K562 (cell line): ENCODE results near the gene SETDB1. TPM values are rescaled to one million over a fixed set of nuclear protein-coding genes. Genes with fewer than 3 reads are reported as not detected.

ENCODE experiments used
- ATAC-seq: fragments of 200-7000 bp; cut with Tn5 transposase; 3 replicates; pipeline ENCODE4 v1.9.1; 2020; ENCODE audit warnings: moderate library complexity
- BruUV-seq: library from RNA; stranded (reverse); fragments of 400-500 nt; replicated peaks from 2 replicates; lab custom pipeline; 2021; lab: Mats Ljungman, UMichigan
- CTCF ChIA-PET: fragments of 300-600 bp; formaldehyde crosslinking; extraction: SDS; loops from one replicate; lab custom pipeline; 2021; ENCODE audit warnings: low intra/inter-chr PET ratio; lab: Yijun Ruan, JAX
- POLR2A ChIA-PET: fragments of 300-600, 350-650 bp; sonication (Branson Sonifier 250); formaldehyde crosslinking; extraction: SDS; loops from one replicate; lab custom pipeline; 2021; ENCODE audit warnings: antibody characterized with exemption, inconsistent platforms; lab: Yijun Ruan, JAX
- DNase-seq, 4 experiments: peaks; one replicate each; pipeline versions ENCODE4 v3.0.0 to v3.0.0-alpha.2; 2011 to 2018; ENCODE audit warnings: low spot score in 3 of 4, mixed read lengths in 3 of 4; ENCODE audit errors: extremely low read depth in 1 of 4
- FAIRE-seq: peaks from 2 replicates; lab custom pipeline; 2011; peaks lifted over from hg19 to GRCh38; lab: Jason Lieb, UNC
- H2AFZ ChIP-seq: 2 replicates; pipeline ENCODE4 v1.6.0; 2011; ENCODE audit warnings: low read depth, low read length, control low read depth, inconsistent platforms
- H3K27ac ChIP-seq: fragments of 200-600 bp; 3 replicates; pipeline ENCODE4 v1.8.0; 2011; ENCODE audit warnings: low read depth, mild to moderate bottlenecking, control low read depth, inconsistent platforms, low read length, moderate library complexity, mixed read lengths; ENCODE audit errors: extremely low read depth
- H3K27me3 ChIP-seq, 2 experiments: fragments of 300-600 bp in 1 of 2; 2 replicates in 1 of 2; 3 replicates in 1 of 2; pipeline versions ENCODE4 v1.6.0 to v1.8.0; 2011; ENCODE audit warnings: inconsistent platforms in 2 of 2, low read length in 2 of 2, mild to moderate bottlenecking in 1 of 2, mixed read lengths in 1 of 2, moderate library complexity in 1 of 2; ENCODE audit not compliant: control insufficient read depth in 2 of 2, insufficient read depth in 2 of 2
- H3K36me3 ChIP-seq: fragments of 300-600 bp; 3 replicates; pipeline ENCODE4 v1.8.0; 2011; ENCODE audit warnings: mild to moderate bottlenecking, low read length, inconsistent platforms; ENCODE audit not compliant: control insufficient read depth, insufficient read depth
- H3K4me1 ChIP-seq, 2 experiments: fragments of 200-600 bp in 1 of 2; replicated peaks in 1 of 2; 2 replicates in 1 of 2; 3 replicates in 1 of 2; pipeline versions ENCODE4 v1.5.1 to v1.8.0; 2011; ENCODE audit warnings: inconsistent platforms in 2 of 2, low read length in 2 of 2, mild to moderate bottlenecking in 1 of 2, mixed read lengths in 1 of 2, moderate library complexity in 1 of 2; ENCODE audit not compliant: control insufficient read depth in 2 of 2, insufficient read depth in 2 of 2
- H3K4me2 ChIP-seq: 2 replicates; pipeline ENCODE4 v1.6.1; 2011; ENCODE audit warnings: low read length, control low read depth, inconsistent platforms, mixed read lengths; ENCODE audit not compliant: insufficient read depth
- H3K4me3 ChIP-seq: fragments of 200-600 bp; sonication (generic), shearing (Covaris generic); 2 replicates; pipeline ENCODE4 v1.5.1; 2016; ENCODE audit warnings: control low read depth, inconsistent platforms
- H3K79me2 ChIP-seq: fragments of 200-600 bp; 3 replicates; pipeline ENCODE4 v1.8.0; 2011; ENCODE audit warnings: low read length, inconsistent platforms; ENCODE audit not compliant: control insufficient read depth, insufficient read depth
- H3K9ac ChIP-seq, 2 experiments: 2 replicates each; pipeline versions ENCODE4 v1.6.0 to v1.6.1; 2011; ENCODE audit warnings: low read depth in 2 of 2, low read length in 2 of 2, control low read depth in 1 of 2, inconsistent platforms in 1 of 2, mild to moderate bottlenecking in 1 of 2, mixed read lengths in 1 of 2; ENCODE audit not compliant: insufficient read depth in 1 of 2
- H3K9me1 ChIP-seq: one replicate; pipeline ENCODE4 v1.6.0; 2011; ENCODE audit warnings: inconsistent platforms, mild to moderate bottlenecking, low read length, moderate library complexity; ENCODE audit not compliant: control insufficient read depth, insufficient read depth
- H3K9me3 ChIP-seq: replicated peaks from 2 replicates; pipeline ENCODE4 v1.5.1; 2011; ENCODE audit warnings: low read depth, low read length, inconsistent platforms; ENCODE audit not compliant: control insufficient read depth, insufficient read depth
- H4K20me1 ChIP-seq: replicated peaks from 2 replicates; pipeline ENCODE4 v1.6.1; 2011; ENCODE audit warnings: low read length, inconsistent platforms, mixed read lengths; ENCODE audit not compliant: control insufficient read depth, insufficient read depth
- NRF1 ChIP-seq, 2 experiments: fragments of 450-650 bp; IDR thresholded peaks in 1 of 2; conservative IDR thresholded peaks in 1 of 2; 2 replicates each; pipeline ENCODE4 v1.6.1; 2014; ENCODE audit warnings: mild to moderate bottlenecking in 2 of 2
- WGBS: fragments of 100-300 bp; shearing (Covaris generic); methylation state at CpG from one replicate; pipeline ENCODE4 v1.1.6; 2016; ENCODE audit warnings: low coverage, mixed read lengths; ENCODE audit not compliant: insufficient coverage; ENCODE audit errors: missing lambda C conversion rate; 5-methylcytosine and 5-hydroxymethylcytosine counted together
- in situ Hi-C: fragments of 300-500 bp; cut with MboI; formaldehyde crosslinking; loops from 4 replicates; pipeline ENCODE4 v1.15.0; 2018; ENCODE audit warnings: inconsistent platforms, mixed read lengths
- intact Hi-C: fragments of 100-400 bp; cut with micrococcal nuclease; formaldehyde crosslinking; loops from 2 replicates; pipeline ENCODE4 v1.14.2; 2022
- polyA plus RNA-seq, 8 experiments: library from polyadenylated mRNA; depleted of rRNA in 4 of 8; stranded (reverse) in 5 of 8; unstranded in 3 of 8; fragments of >200 nt; fragmentation: Nextera tagmentation in 2 of 8; fragmentation: Illumina TruSeq in 1 of 8; extraction: Ambion mirVana in 2 of 8; extraction: Trizol in 1 of 8; gene quantifications; 2 replicates each; pipeline versions ENCODE4 v1.2.1 to v1.2.3, GENCODE V29; 2011 to 2014; ENCODE audit warnings: inconsistent platforms in 1 of 8, missing spikeins in 1 of 8
- total RNA-seq, 7 experiments: library from RNA; depleted of rRNA in 6 of 7; stranded (reverse); fragments of >200 nt in 6 of 7; fragmentation: Illumina TruSeq in 2 of 7; extraction: Trizol in 2 of 7; gene quantifications; 2 replicates each; pipeline versions ENCODE4 v1.2.1 to v1.2.3, GENCODE V29; 2011 to 2021; ENCODE audit warnings: low replicate concordance in 1 of 7
- TF ChIP-seq, protein P1 (sequence below), 2 experiments: IDR thresholded peaks; 2 replicates each; pipeline ENCODE4 v1.6.1; 2011; ENCODE audit warnings: borderline replicate concordance in 1 of 2, control low read depth in 1 of 2, low read depth in 1 of 2, low read length in 1 of 2, mild to moderate bottlenecking in 1 of 2, mixed read lengths in 1 of 2, moderate library complexity in 1 of 2; ENCODE audit not compliant: insufficient read depth in 1 of 2, insufficient read length in 1 of 2, poor library complexity in 1 of 2, severe bottlenecking in 1 of 2; ENCODE audit errors: extremely low read depth in 1 of 2
- TF ChIP-seq, protein P2 (sequence below), 2 experiments: fragments of 450-650 bp in 1 of 2; sonication (generic) in 1 of 2; formaldehyde crosslinking in 1 of 2; IDR thresholded peaks in 1 of 2; conservative IDR thresholded peaks in 1 of 2; 2 replicates each; pipeline versions ENCODE4 v1.6.1 to v1.8.1; 2016 to 2023; ENCODE audit warnings: mild to moderate bottlenecking in 2 of 2, moderate library complexity in 2 of 2, inconsistent platforms in 1 of 2, missing genetic modification reagents in 1 of 2
- TF ChIP-seq, protein P3 (sequence below): sonication (generic); formaldehyde crosslinking; IDR thresholded peaks from 2 replicates; pipeline ENCODE4 v1.8.0; 2022; ENCODE audit warnings: missing genetic modification reagents, mild to moderate bottlenecking, moderate library complexity, borderline replicate concordance

Gene SETDB1
- total and polyA plus RNA-seq, 9 of the 15 experiments (the other 6 are each of a cell fraction or from before 2014, with no cell fraction given), result 21.5 to 64.4 (median 42.0) TPM

DNA sequence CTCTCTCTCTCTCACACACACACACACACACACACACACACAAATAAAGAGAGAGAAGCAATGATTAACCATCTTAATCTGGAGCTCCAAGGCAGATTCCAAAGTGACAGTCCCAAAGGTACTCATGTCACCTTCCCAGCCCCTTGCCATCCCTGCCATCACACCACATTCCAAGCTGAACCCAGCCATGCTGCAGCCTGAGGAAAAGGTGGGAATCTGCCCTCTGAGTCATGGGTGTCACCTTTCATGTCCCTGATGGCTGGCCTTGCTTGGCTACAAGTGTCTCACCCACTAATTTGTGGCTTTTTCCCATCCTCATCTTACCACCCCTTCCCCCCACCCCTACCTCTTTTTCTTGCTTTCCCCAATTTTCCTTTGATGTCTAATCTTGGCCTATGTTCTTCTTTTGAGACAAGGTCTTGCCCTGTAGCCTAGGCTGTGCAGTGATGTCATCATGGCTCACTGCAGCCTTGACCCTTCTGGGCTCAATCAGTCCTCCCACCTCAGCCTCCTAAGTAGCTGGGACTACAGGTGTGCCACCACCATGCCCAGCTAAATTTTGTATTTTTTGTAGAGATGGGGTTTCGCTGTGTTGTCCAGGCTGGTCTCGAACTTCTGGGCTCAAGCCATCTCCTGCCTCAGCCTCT, 59.1 kb downstream of the SETDB1 start:
- H3K4me2 ChIP-seq, result no peak overlapping the region
- FAIRE-seq (peak; percentile 37), ATAC-seq (no peak), DNase-seq (no peak)
- TF ChIP-seq, protein P1, sequence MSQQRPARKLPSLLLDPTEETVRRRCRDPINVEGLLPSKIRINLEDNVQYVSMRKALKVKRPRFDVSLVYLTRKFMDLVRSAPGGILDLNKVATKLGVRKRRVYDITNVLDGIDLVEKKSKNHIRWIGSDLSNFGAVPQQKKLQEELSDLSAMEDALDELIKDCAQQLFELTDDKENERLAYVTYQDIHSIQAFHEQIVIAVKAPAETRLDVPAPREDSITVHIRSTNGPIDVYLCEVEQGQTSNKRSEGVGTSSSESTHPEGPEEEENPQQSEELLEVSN (IDR thresholded peaks at IDR 0.05; ENCODE audit: borderline replicate concordance in 1 of 2, extremely low read depth in 1 of 2, insufficient read depth in 1 of 2, insufficient read length in 1 of 2, low read depth in 1 of 2, low read length in 1 of 2, poor library complexity in 1 of 2, severe bottlenecking in 1 of 2), result peak in 1 of 2 experiments; percentile 26
- TF ChIP-seq, protein P2, sequence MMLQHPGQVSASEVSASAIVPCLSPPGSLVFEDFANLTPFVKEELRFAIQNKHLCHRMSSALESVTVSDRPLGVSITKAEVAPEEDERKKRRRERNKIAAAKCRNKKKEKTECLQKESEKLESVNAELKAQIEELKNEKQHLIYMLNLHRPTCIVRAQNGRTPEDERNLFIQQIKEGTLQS (IDR thresholded peaks at IDR 0.05), result peak; percentile 56
- TF ChIP-seq, protein P2 (CRISPR knock-in tag; conservative IDR thresholded peaks at IDR 0.05), result no peak
- TF ChIP-seq, protein P3, sequence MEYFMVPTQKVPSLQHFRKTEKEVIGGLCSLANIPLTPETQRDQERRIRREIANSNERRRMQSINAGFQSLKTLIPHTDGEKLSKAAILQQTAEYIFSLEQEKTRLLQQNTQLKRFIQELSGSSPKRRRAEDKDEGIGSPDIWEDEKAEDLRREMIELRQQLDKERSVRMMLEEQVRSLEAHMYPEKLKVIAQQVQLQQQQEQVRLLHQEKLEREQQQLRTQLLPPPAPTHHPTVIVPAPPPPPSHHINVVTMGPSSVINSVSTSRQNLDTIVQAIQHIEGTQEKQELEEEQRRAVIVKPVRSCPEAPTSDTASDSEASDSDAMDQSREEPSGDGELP (CRISPR knock-in tag), result 0 out of 2 replicates have a peak, but pooled peaks have one; percentile 22
- no peak for TF ChIP-seq NRF1 (conservative IDR thresholded peaks at IDR 0.05 in 1 of 2, IDR thresholded peaks at IDR 0.05 in 1 of 2)
- peaks cover 2% of the 10 kb centered on the region for H3K9me1 ChIP-seq
- H3K79me2 ChIP-seq, result no peaks in the 10 kb centered on the region
- no peaks in the 10 kb centered on the region for H3K36me3 ChIP-seq
- BruUV-seq, result no TSS peak
- H3K4me3 ChIP-seq, result no peak overlapping the region
- CTCF ChIA-PET, result no interaction called here
- in situ Hi-C loops (no loop called here), intact Hi-C loops (no loop called here)
- 6% methylated on average over 2 of the region's 2 CpGs for WGBS
- H3K4me1 ChIP-seq, result peaks cover 20 to 27% of the 10 kb centered on the region in 2 experiments
- POLR2A ChIA-PET, result interaction anchor here (0.9 to 3.0 kb wide), 5 partner anchors 8 to 26 kb away, joined by 3 to 21 read pairs (median 4); no protein-coding TSS in a partner anchor
- H4K20me1 ChIP-seq, result no peaks in the 10 kb centered on the region
- H3K9me3 ChIP-seq, result no peaks in the 10 kb centered on the region
- H3K27me3 ChIP-seq, result no peaks in the 10 kb centered on the region
- no peak overlapping the region for H3K27ac ChIP-seq
- no peak overlapping the region for H3K9ac ChIP-seq
- H2AFZ ChIP-seq, result no peak overlapping the region
